ENCODE data around the gene VSTM4. TPM values are rescaled to one million over a fixed set of nuclear protein-coding genes. Genes with fewer than 3 reads are reported as not detected.

VSTM4 gene
- total RNA-seq, 2 donors from 2014 or later = 0.25 TPM; not detected in 1

- Mint-ChIP-seq H3K9me3 (no peaks in the 10 kb centered on the region), H3K36me3 (ENCODE audit: insufficient read depth in 2 of 2) (no peaks in the 10 kb centered on the region), H3K4me1 (ENCODE audit: low read depth) (peaks cover 50% of the 10 kb centered on the region), H3K4me3 (peak overlapping the region; percentile 7 to 18), H3K27ac (no peak overlapping the region), H3K27me3 (ENCODE audit: low read depth) (peaks cover 30% of the 10 kb centered on the region)
- no peak for DNase-seq
- ATAC-seq (replicated peaks in 1 of 2) = peak; percentile 23 to 28
These were observed 36.9 kb downstream of the VSTM4 start for GRCh38 chr10:49078433-49078832.

DNA sequence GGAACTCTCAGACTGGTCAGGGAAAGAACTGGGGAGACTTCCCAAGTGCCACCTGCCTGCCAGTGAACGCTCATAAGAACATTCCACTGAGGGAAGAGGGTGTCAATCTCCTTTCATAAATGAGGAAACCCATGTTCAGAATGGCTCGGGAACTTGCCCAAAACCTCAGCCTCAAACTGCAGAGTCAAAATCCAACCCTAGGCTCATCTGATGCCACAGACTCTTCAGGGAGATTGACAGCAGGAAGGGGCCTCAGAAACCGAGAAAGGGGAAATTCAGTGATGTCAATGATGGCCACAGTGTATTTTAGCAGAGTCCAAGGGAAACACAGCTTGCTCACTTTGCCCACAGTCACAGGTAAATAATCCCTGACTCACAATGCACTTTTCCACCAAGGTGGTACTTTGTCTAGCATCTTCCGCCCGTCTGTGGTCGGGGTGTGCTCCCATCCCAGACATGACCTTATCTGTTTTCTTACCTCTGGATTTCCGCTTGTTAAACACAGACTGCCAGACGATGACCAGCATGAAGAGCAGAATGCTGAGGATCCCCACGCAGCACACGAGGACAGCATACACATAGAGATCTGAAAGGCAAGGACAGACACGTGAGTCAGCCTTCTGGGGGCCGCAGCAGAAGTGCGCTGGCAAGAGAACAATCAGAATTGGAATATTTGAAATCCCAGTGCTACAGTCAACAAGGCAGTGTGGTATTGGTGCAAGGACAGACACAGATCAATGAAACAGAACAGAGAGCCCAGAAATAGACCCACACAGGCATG lies 38.4 kb downstream of the VSTM4 start:
- H3K9me3 Mint-ChIP-seq = no peaks in the 10 kb centered on the region
- H3K4me3 Mint-ChIP-seq = peak overlapping the region; percentile 51 to 59
- H3K36me3 Mint-ChIP-seq (ENCODE audit: insufficient read depth in 2 of 2) = no peaks in the 10 kb centered on the region
- peaks cover 30% of the 10 kb centered on the region for H3K27me3 Mint-ChIP-seq (ENCODE audit: low read depth)
- DNase-seq (peak; percentile 42 to 43), ATAC-seq (replicated peaks in 1 of 2) (peak; percentile 82 to 85)
- H3K27ac Mint-ChIP-seq = no peak overlapping the region
- peaks cover 50% of the 10 kb centered on the region for H3K4me1 Mint-ChIP-seq (ENCODE audit: low read depth)

- peak overlapping the region; percentile 51 to 59 for H3K4me3 Mint-ChIP-seq
- no peak for DNase-seq
These were observed 39.0 kb downstream of the VSTM4 start for GRCh38 chr10:49076319-49076718.

DNA sequence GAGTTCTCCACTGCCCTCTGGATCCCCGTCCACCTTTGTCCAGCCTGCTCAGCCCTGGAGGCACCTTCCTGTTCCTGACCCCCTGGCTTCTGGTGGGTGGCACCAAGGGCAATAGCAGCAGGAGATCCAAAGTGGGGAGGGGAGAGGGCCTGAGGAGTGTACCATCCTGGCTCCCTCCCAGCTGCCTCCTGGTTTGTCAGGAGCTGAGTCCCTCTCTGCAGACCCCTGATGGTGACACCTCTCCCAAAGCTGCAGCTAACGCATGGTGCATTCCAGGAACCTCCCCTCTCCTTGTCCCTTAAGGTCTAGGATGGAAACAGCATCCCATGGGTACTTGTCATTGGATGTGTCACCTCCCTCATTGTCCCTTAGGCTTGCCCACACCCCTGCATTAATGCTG lies 39.6 kb downstream of the VSTM4 start:
- H3K4me3 Mint-ChIP-seq = no peak overlapping the region
- ATAC-seq (replicated peaks in 1 of 2) (no peak), DNase-seq (no peak)
- no peak overlapping the region for H3K27ac Mint-ChIP-seq
- H3K27me3 Mint-ChIP-seq (ENCODE audit: low read depth) = peaks cover 30% of the 10 kb centered on the region
- H3K9me3 Mint-ChIP-seq = no peaks in the 10 kb centered on the region
- H3K36me3 Mint-ChIP-seq (ENCODE audit: insufficient read depth in 2 of 2) = no peaks in the 10 kb centered on the region
- peaks cover 47% of the 10 kb centered on the region for H3K4me1 Mint-ChIP-seq (ENCODE audit: low read depth)

More at GRCh38 chr10:49076319-49076718, 39.0 kb downstream of the VSTM4 start:
- ATAC-seq (replicated peaks in 1 of 2) = no peak
- no peak overlapping the region for H3K27ac Mint-ChIP-seq
- H3K4me1 Mint-ChIP-seq (ENCODE audit: low read depth) = peaks cover 50% of the 10 kb centered on the region
- H3K27me3 Mint-ChIP-seq (ENCODE audit: low read depth) = peaks cover 30% of the 10 kb centered on the region
- no peaks in the 10 kb centered on the region for H3K9me3 Mint-ChIP-seq
- no peaks in the 10 kb centered on the region for H3K36me3 Mint-ChIP-seq (ENCODE audit: insufficient read depth in 2 of 2)

DNA sequence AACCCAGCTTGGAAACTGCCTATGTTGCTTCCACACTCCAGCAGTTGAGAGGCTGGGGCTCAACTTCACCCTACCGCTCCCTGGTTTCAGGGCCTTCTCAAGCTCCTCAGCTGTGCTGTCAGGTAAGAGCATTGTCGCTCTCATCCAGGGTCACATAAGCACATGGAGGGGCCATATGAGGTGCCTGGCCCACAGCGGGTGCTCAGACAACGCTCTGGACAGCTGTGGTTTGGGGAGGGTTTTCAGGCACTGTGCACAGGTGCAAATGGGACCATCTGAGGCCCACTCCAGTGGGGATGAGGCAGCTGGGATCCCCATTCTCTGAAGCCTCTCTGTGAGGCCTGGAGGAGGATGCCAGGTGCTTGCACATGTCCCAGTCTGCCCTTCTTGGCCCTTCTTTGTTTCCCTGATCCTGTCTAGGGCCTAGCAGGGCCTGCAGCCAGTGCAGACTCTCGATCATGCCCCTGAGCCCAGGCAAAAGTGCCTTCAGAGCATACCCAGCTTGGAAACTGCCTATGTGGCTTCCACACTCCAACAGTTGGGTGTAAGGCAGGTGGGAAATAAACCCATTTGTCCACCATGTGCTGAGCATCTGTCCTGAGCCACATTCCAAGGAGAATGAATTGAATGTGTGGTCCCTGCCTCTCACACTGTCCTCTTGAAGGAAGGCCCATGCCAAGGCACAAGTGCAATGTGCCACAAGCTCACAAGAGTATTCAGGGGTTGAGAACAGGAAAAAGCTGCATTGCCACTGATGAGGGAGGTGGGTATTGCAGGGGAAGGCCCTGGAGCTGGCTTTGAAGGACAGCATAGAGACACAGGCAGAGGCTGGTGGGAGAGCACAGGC lies 40.3 kb downstream of the VSTM4 start:
- DNase-seq (no peak), ATAC-seq (replicated peaks in 1 of 2) (no peak)
- H3K9me3 Mint-ChIP-seq = no peaks in the 10 kb centered on the region
- no peaks in the 10 kb centered on the region for H3K36me3 Mint-ChIP-seq (ENCODE audit: insufficient read depth in 2 of 2)
- H3K4me3 Mint-ChIP-seq = no peak overlapping the region
- H3K27me3 Mint-ChIP-seq (ENCODE audit: low read depth) = peaks cover 25% of the 10 kb centered on the region
- peaks cover 40% of the 10 kb centered on the region for H3K4me1 Mint-ChIP-seq (ENCODE audit: low read depth)
- H3K27ac Mint-ChIP-seq = no peak overlapping the region

GRCh38 chr10:49072166-49072885 lies 43.0 kb downstream of the VSTM4 start:
- ATAC-seq (replicated peaks in 1 of 2) = no peak
- Mint-ChIP-seq H3K27ac (no peak overlapping the region), H3K9me3 (no peaks in the 10 kb centered on the region), H3K36me3 (ENCODE audit: insufficient read depth in 2 of 2) (no peaks in the 10 kb centered on the region), H3K27me3 (ENCODE audit: low read depth) (peaks cover 23% of the 10 kb centered on the region), H3K4me3 (no peak overlapping the region), H3K4me1 (ENCODE audit: low read depth) (peaks cover 14% of the 10 kb centered on the region)
- DNase-seq = no peak

DNA sequence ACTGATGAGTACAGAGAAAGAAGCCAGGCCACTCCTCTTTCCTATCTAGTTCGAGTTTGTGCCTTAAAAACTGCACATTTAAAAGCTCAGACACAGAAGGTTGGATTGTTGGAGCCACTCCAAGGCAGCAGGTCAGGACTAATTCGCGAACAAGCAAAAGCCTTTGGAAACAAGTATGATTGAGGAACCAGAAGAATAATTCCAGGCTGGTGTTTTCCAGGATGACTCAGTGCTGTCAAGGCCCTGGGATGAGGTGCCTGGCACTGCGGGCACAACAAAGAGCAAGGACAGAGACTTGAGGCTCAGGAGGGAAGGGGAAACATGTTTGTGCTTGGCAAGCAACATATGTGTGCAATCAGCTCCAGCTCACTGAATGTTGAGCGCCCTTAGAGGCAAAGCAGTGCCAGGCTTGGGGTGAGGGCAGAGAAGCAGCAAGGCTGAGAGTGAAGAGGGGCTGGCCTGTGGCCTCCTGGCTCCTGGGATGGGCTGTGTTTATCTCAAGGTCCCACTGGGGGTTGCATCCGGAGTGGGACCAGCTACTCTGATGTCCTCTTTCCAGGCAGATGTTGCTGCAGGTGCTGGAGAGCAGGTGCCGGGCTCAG lies 44.1 kb downstream of the VSTM4 start:
- no peaks in the 10 kb centered on the region for H3K36me3 Mint-ChIP-seq (ENCODE audit: insufficient read depth in 2 of 2)
- no peak overlapping the region for H3K4me3 Mint-ChIP-seq
- H3K9me3 Mint-ChIP-seq = no peaks in the 10 kb centered on the region
- ATAC-seq (replicated peaks in 1 of 2) (no peak), DNase-seq (no peak)
- no peak overlapping the region for H3K27ac Mint-ChIP-seq
- H3K4me1 Mint-ChIP-seq (ENCODE audit: low read depth) = peaks cover 3% of the 10 kb centered on the region
- peaks cover 12% of the 10 kb centered on the region for H3K27me3 Mint-ChIP-seq (ENCODE audit: low read depth)

DNA sequence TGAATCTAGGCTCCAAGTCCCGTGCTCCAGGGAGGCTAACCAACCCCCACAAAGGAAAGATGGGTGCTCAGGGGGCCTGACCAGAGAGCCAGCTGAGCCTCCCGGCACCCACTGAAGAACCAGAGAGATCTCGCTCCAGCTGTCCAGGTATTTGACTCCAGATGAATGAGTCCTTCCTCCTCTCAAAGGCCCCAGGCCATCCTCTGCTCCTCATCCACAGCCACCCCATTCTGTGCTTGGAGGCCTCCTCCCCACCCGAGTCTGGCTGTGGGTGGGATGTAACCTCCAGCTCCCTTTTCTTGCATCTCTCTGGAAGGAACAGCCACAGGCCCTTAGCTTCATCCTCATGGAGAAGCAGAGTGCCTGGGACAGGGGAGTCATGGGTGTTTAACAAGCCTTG lies 44.6 kb downstream of the VSTM4 start:
- ATAC-seq (replicated peaks in 1 of 2) (no peak), DNase-seq (no peak)
- Mint-ChIP-seq H3K4me1 (ENCODE audit: low read depth) (no peaks in the 10 kb centered on the region), H3K27ac (no peak overlapping the region), H3K27me3 (ENCODE audit: low read depth) (peaks cover 11% of the 10 kb centered on the region), H3K36me3 (ENCODE audit: insufficient read depth in 2 of 2) (no peaks in the 10 kb centered on the region), H3K9me3 (no peaks in the 10 kb centered on the region), H3K4me3 (no peak overlapping the region)

- no peaks in the 10 kb centered on the region for H3K9me3 Mint-ChIP-seq
- H3K27ac Mint-ChIP-seq = no peak overlapping the region
- H3K36me3 Mint-ChIP-seq (ENCODE audit: insufficient read depth in 2 of 2) = no peaks in the 10 kb centered on the region
- DNase-seq = no peak
- H3K4me3 Mint-ChIP-seq = no peak overlapping the region
- no peak for ATAC-seq (replicated peaks in 1 of 2)
- peaks cover 18% of the 10 kb centered on the region for H3K27me3 Mint-ChIP-seq (ENCODE audit: low read depth)
- H3K4me1 Mint-ChIP-seq (ENCODE audit: low read depth) = no peaks in the 10 kb centered on the region
These were observed 46.6 kb downstream of the VSTM4 start for GRCh38 chr10:49068672-49069217.

- Mint-ChIP-seq H3K4me3 (no peak overlapping the region), H3K9me3 (no peaks in the 10 kb centered on the region), H3K27ac (no peak overlapping the region), H3K4me1 (ENCODE audit: low read depth) (no peaks in the 10 kb centered on the region), H3K36me3 (ENCODE audit: insufficient read depth in 2 of 2) (no peaks in the 10 kb centered on the region), H3K27me3 (ENCODE audit: low read depth) (peaks cover 21% of the 10 kb centered on the region)
- ATAC-seq (replicated peaks in 1 of 2) (no peak), DNase-seq (no peak)
These were observed 47.1 kb downstream of the VSTM4 start for GRCh38 chr10:49068209-49068608.

DNA sequence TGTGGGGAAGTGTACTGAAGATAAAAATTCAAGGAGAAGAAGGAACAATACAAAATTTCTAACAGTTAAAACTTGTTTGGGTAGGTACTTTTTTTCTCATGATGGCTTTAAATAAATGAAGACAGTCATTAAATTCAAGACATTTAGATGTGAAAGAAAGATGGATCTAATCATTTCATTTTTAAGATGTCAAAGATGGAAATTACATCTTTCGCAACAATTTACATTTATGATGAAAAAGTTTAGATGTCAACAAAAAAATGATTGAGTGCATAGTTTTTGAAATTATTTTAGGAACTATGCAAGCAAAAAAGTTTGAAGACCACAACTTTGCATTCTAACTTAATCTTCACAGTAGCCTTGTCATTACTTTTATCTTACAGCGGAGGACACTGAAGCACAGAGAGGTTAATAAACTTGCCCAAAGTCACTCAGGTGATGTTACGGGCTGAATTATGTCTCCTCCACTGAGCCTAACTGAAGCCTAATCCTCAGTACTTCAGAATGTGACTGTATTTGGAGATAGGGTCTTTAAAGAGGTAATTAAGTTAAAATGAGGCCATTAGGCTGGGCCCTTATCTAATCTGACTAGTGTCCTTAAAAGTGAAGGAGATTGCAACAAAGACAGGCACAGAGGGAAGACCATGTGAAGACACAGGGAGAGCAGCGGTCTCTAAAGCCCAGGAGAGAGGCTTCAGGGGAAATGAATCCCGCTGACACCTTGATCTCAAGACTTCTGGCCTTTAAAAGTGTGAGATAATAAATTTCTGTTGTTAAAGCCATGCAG lies 48.2 kb downstream of the VSTM4 start:
- H3K4me1 Mint-ChIP-seq (ENCODE audit: low read depth) = no peaks in the 10 kb centered on the region
- ATAC-seq (replicated peaks in 1 of 2) = no peak
- no peak for DNase-seq
- H3K36me3 Mint-ChIP-seq (ENCODE audit: insufficient read depth in 2 of 2) = peaks cover 0 to 7% of the 10 kb centered on the region in 2 donors
- no peak overlapping the region for H3K4me3 Mint-ChIP-seq
- peaks cover 21% of the 10 kb centered on the region for H3K27me3 Mint-ChIP-seq (ENCODE audit: low read depth)
- H3K27ac Mint-ChIP-seq = no peak overlapping the region
- H3K9me3 Mint-ChIP-seq = peaks cover 3 to 6% of the 10 kb centered on the region in 2 donors

GRCh38 chr10:49062229-49062628 lies 53.1 kb downstream of the VSTM4 start:
- Mint-ChIP-seq H3K27ac (no peak overlapping the region), H3K27me3 (ENCODE audit: low read depth) (peaks cover 21% of the 10 kb centered on the region), H3K36me3 (ENCODE audit: insufficient read depth in 2 of 2) (peaks cover 1 to 9% of the 10 kb centered on the region in 2 donors), H3K4me1 (ENCODE audit: low read depth) (no peaks in the 10 kb centered on the region), H3K4me3 (no peak overlapping the region), H3K9me3 (peaks cover 9 to 10% of the 10 kb centered on the region in 2 donors)
- DNase-seq (no peak), ATAC-seq (replicated peaks in 1 of 2) (no peak)

All from activated T-cell treated with anti-CD3 and anti-CD28 coated beads, Interleukin-2, amount 50 U/mL, for 72 hours (primary cell).